Activated CD4-positive, alpha-beta memory T cell treated with anti-CD3 and anti-CD28 coated beads for 36 hours (primary cell): ENCODE results near the gene ABHD11. TPM values are rescaled to one million over a fixed set of nuclear protein-coding genes. Genes with fewer than 3 reads are reported as not detected.
"Not testable (repeated sequence)": the region's sequence is repeated elsewhere in the genome, so short reads cannot be mapped to it uniquely, and the experiment has no call there.

Experiments used
- CTCF ChIA-PET: fragments of 350-600 bp; sonication (Branson Sonifier 250); formaldehyde crosslinking; loops from one replicate; lab custom pipeline; 2021; ENCODE audit warnings: antibody characterized with exemption, inconsistent platforms; lab: Charles Lee
- POLR2A ChIA-PET: fragments of 350-600 bp; sonication (Branson Sonifier 250); formaldehyde crosslinking; loops from one replicate; lab custom pipeline; 2021; ENCODE audit warnings: antibody characterized with exemption; lab: Charles Lee
- DNase-seq: peaks from one replicate; pipeline ENCODE4 v3.0.0-alpha.2; 2020
- H3K27ac Mint-ChIP-seq: one replicate; pipeline ENCODE4 v1.8.0; 2021; ENCODE audit warnings: mixed read lengths
- H3K27me3 Mint-ChIP-seq: one replicate; pipeline ENCODE4 v1.8.0; 2021; ENCODE audit warnings: mixed read lengths
- H3K36me3 Mint-ChIP-seq: one replicate; pipeline ENCODE4 v1.8.0; 2021; ENCODE audit warnings: mixed read lengths
- H3K4me1 Mint-ChIP-seq: one replicate; pipeline ENCODE4 v1.8.0; 2021; ENCODE audit warnings: low read depth, mixed read lengths
- H3K4me3 Mint-ChIP-seq: one replicate; pipeline ENCODE4 v1.8.0; 2021; ENCODE audit warnings: mild to moderate bottlenecking, mixed read lengths
- H3K9me3 Mint-ChIP-seq: one replicate; pipeline ENCODE4 v1.8.0; 2021; ENCODE audit warnings: mixed read lengths
- intact Hi-C: fragments of 100-400 bp; cut with micrococcal nuclease; formaldehyde crosslinking; loops from one replicate; pipeline ENCODE4 v1.15.1; 2023
- total RNA-seq, 2 experiments: library from RNA; stranded (reverse); gene quantifications; one replicate each; pipeline ENCODE4 v1.2.3, GENCODE V29; 2021

The ABHD11 gene
- total RNA-seq, result 10 to 100 TPM; 14.7 to 16.8 TPM

- peaks cover 7% of the 10 kb centered on the region for H3K36me3 Mint-ChIP-seq
- peaks cover 13% of the 10 kb centered on the region for H3K4me1 Mint-ChIP-seq
- ChIA-PET POLR2A (interaction anchor here (0.9 to 1.5 kb wide), 5 partner anchors 21 to 441 kb away, joined by 3 to 7 read pairs (median 3); partner anchors contain the start of genes BAZ1B and EIF4H), CTCF (interaction anchor here (1.4 to 2.6 kb wide), 7 partner anchors 13 to 288 kb away, joined by 3 to 14 read pairs (median 7); partner anchors contain the start of genes BAZ1B and VPS37D)
- H3K27ac Mint-ChIP-seq, result peak within 1 kb of the TSS; percentile 82
- no peaks in the 10 kb centered on the region for H3K27me3 Mint-ChIP-seq
- H3K9me3 Mint-ChIP-seq, result no peaks in the 10 kb centered on the region
- intact Hi-C loops, result loop anchor here (1.0 to 2.0 kb wide), 4 partner anchors 20 to 160 kb away; partner anchors contain the start of genes BUD23, DNAJC30 and TBL2
- peak; percentile 99 for DNase-seq
- peak within 1 kb of the TSS; percentile 91 for H3K4me3 Mint-ChIP-seq
These were observed at the start of gene ABHD11 for GRCh38 chr7:73738612-73739386. ABHD11 (minus strand) TSS chr7:73738802; CDS start chr7:73738770, 32 bp downstream.

- H3K36me3 Mint-ChIP-seq, intact Hi-C loops, H3K27ac Mint-ChIP-seq, DNase-seq, CTCF ChIA-PET, POLR2A ChIA-PET, H3K9me3 Mint-ChIP-seq, H3K27me3 Mint-ChIP-seq, H3K4me1 Mint-ChIP-seq, H3K4me3 Mint-ChIP-seq: not testable (repeated sequence)
These were observed 49.1 kb upstream of the ABHD11 start for GRCh38 chr7:73787786-73788048.

DNA sequence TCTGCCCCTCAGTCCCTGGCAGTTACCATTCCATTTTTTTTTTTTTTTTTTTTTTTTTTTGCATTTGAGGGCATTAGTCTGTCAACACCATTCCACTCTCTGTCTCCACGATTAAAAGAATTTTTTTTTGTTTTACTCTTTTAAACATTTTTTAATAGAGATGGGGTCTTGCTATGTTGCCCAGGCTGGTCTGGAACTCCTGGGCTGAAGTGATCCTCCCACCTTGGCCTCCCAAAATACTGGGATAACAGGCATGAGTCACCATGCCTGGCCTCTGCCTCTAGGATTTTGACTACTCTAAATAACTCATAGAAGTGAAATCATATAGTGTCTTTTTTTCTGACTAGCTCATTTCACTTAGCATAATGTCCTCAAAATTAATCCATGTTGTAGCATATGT, 48.0 kb upstream of the ABHD11 start:
- DNase-seq, result no peak
- H3K36me3 Mint-ChIP-seq, result peaks cover 1% of the 10 kb centered on the region
- no peak overlapping the region for H3K4me3 Mint-ChIP-seq
- intact Hi-C loops, result no loop called here
- no peaks in the 10 kb centered on the region for H3K27me3 Mint-ChIP-seq
- no peak overlapping the region for H3K27ac Mint-ChIP-seq
- CTCF ChIA-PET, result no interaction called here
- peaks cover 4% of the 10 kb centered on the region for H3K9me3 Mint-ChIP-seq
- POLR2A ChIA-PET, result no interaction called here
- no peaks in the 10 kb centered on the region for H3K4me1 Mint-ChIP-seq

- intact Hi-C loops, result no loop called here
- H3K36me3 Mint-ChIP-seq, result no peaks in the 10 kb centered on the region
- no peak overlapping the region for H3K4me3 Mint-ChIP-seq
- peaks cover 8% of the 10 kb centered on the region for H3K27me3 Mint-ChIP-seq
- peaks cover 3% of the 10 kb centered on the region for H3K4me1 Mint-ChIP-seq
- no peak for DNase-seq
- no peak overlapping the region for H3K27ac Mint-ChIP-seq
- ChIA-PET POLR2A (no interaction called here), CTCF (no interaction called here)
- no peaks in the 10 kb centered on the region for H3K9me3 Mint-ChIP-seq
These were observed 40.9 kb upstream of the ABHD11 start for GRCh38 chr7:73779517-73779916.

DNA sequence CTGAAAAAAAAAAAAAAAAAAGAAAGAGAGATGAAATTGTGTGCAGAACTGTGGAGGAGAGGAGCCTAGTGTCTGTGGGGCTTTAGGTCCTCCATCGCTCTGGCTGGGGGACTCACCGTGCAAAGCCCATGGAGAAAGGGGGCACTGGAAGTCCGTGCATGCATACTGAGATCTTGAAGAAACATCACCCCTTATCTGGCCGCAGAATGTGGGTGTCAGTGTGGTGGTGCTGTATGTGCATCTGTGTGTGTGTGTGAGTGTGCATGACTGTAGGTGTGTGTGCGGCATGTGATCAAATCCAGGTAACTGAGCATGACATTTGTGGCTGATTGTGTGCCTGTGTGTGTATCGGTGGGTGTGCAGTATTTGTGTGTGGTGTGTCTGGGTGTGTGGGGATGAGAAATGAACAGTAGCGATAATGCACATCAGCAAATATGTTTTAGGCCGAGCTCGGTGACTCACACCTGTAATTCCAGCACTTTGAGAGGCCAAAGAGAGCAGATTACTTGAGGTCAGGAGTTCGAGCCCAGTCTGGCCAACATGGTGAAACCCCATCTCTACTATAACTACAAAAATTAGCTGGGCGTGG, 40.3 kb upstream of the ABHD11 start:
- intact Hi-C loops, result no loop called here
- Mint-ChIP-seq H3K27me3 (peaks cover 8% of the 10 kb centered on the region), H3K36me3 (no peaks in the 10 kb centered on the region), H3K27ac (no peak overlapping the region), H3K4me3 (no peak overlapping the region), H3K9me3 (no peaks in the 10 kb centered on the region), H3K4me1 (peaks cover 3% of the 10 kb centered on the region)
- ChIA-PET CTCF (no interaction called here), POLR2A (no interaction called here)
- DNase-seq, result no peak

GRCh38 chr7:73774923-73775322, 36.3 kb upstream of the ABHD11 start:
- intact Hi-C loops, result no loop called here
- CTCF ChIA-PET, result interaction anchor here (0.6 kb wide), 1 partner anchor 342 kb away, joined by 3 read pairs; no protein-coding TSS in a partner anchor
- H3K4me1 Mint-ChIP-seq, result peaks cover 6% of the 10 kb centered on the region

GRCh38 chr7:73773700-73774517, 35.3 kb upstream of the ABHD11 start:
- H3K4me3 Mint-ChIP-seq, result no peak overlapping the region
- intact Hi-C loops, result no loop called here
- H3K4me1 Mint-ChIP-seq, result peaks cover 6% of the 10 kb centered on the region
- H3K27ac Mint-ChIP-seq, result no peak overlapping the region
- H3K27me3 Mint-ChIP-seq, result peaks cover 23% of the 10 kb centered on the region
- no peaks in the 10 kb centered on the region for H3K36me3 Mint-ChIP-seq
- DNase-seq, result no peak
- ChIA-PET CTCF (no interaction called here), POLR2A (no interaction called here)
- H3K9me3 Mint-ChIP-seq, result no peaks in the 10 kb centered on the region

More at GRCh38 chr7:73774923-73775322, 36.3 kb upstream of the ABHD11 start:
- no peak for DNase-seq
- Mint-ChIP-seq H3K27me3 (peaks cover 20% of the 10 kb centered on the region), H3K27ac (no peak overlapping the region), H3K4me3 (no peak overlapping the region), H3K9me3 (no peaks in the 10 kb centered on the region), H3K36me3 (no peaks in the 10 kb centered on the region)
- POLR2A ChIA-PET, result no interaction called here

DNA sequence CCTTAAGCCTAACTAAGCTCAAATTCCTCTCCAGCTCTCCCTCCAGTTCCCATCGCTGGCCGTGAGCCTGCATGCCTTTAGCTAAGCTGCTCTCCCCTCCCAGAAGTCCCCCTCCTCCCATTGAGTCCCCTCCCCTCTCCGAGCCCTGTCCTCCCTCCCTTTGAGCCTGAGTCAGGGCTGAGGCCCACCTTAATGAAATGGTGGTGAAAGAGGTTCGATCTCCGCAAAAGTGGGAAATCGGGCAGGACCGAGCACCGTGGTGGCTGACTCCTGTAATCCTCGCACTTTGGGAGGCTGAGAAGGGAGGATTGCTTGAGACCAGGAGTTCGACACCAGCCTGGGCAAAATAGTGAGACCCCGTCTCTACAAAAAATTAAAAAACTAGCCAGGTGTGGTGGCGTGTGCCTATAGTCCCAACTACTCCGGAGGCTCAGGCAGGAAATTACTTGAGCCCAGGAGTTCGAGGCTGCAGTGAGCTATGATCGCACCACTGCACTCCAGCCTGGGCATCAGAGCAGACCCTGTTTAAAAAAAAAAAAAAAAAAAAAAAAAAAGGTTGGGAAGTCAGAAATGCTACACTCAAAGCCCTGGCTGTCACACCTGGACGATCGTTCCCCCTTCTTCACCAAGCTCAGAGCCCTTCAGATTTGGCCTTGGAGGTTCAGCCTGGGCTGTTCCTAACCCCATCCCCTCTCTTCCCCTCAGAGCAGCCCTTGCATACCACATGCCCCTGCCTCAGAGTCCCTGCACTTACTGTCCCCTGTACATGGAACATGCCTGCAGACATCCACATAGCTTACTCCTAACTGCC, 32.5 kb upstream of the ABHD11 start:
- Mint-ChIP-seq H3K4me1 (peaks cover 9% of the 10 kb centered on the region), H3K27ac (no peak overlapping the region), H3K4me3 (no peak overlapping the region), H3K36me3 (no peaks in the 10 kb centered on the region), H3K9me3 (no peaks in the 10 kb centered on the region), H3K27me3 (peaks cover 38% of the 10 kb centered on the region)
- intact Hi-C loops, result no loop called here
- CTCF ChIA-PET, result interaction anchor here (1.0 kb wide), 1 partner anchor 84 kb away, joined by 5 read pairs; no protein-coding TSS in a partner anchor
- DNase-seq, result no peak
- POLR2A ChIA-PET, result no interaction called here

GRCh38 chr7:73770002-73770859, 31.6 kb upstream of the ABHD11 start, which contains the start of gene CLDN3:
CLDN3 (minus strand) TSS chr7:73770270; CDS start chr7:73770049, 221 bp downstream.
- CTCF ChIA-PET, result no interaction called here
- DNase-seq, result peak; percentile 14
- H3K27ac Mint-ChIP-seq, result no peak within 1 kb of the TSS
- H3K4me1 Mint-ChIP-seq, result peaks cover 9% of the 10 kb centered on the region
- H3K36me3 Mint-ChIP-seq, result no peaks in the 10 kb centered on the region
- POLR2A ChIA-PET, result no interaction called here
- H3K9me3 Mint-ChIP-seq, result no peaks in the 10 kb centered on the region
- H3K27me3 Mint-ChIP-seq, result peaks cover 38% of the 10 kb centered on the region
- H3K4me3 Mint-ChIP-seq, result no peak within 1 kb of the TSS
- intact Hi-C loops, result no loop called here

DNA sequence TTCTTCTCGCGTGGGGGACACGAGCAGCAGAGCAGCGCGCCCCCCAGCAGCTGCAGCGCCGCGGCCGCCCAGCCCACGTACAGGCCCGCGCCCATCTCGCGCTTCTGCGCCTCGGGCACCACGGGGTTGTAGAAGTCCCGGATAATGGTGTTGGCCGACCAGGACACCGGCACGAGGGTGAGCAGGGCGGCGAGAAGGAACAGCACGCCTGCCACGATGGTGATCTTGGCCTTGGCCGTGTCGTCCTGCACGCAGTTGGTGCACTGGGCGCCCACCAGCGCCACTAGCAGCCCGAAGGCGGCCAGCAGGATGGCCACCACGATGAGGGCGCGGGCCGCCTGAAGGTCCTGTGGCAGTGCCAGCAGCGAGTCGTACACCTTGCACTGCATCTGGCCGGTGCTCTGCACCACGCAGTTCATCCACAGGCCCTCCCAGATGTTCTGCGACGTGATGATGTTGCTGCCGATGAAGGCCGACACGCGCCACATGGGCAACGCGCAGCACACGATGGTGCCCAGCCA, 30.9 kb upstream of the ABHD11 start:
- DNase-seq, result no peak
- Mint-ChIP-seq H3K36me3 (no peaks in the 10 kb centered on the region), H3K4me1 (peaks cover 6% of the 10 kb centered on the region), H3K9me3 (no peaks in the 10 kb centered on the region), H3K4me3 (no peak overlapping the region), H3K27ac (no peak overlapping the region), H3K27me3 (peaks cover 32% of the 10 kb centered on the region)
- ChIA-PET POLR2A (no interaction called here), CTCF (no interaction called here)
- intact Hi-C loops, result no loop called here
